NOMO-1 (cell line): ENCODE results near the gene AKAP5.
A peak's percentile ranks its signal among the peaks of the same experiment; 100 is the strongest.

Experiments
- DNase-seq, 2 experiments: peaks; one replicate each; lab custom pipeline; 2025; ENCODE audit not compliant: unreplicated experiment in 2 of 2; lab: John Stamatoyannopoulos, UW

AKAP5 gene

DNA sequence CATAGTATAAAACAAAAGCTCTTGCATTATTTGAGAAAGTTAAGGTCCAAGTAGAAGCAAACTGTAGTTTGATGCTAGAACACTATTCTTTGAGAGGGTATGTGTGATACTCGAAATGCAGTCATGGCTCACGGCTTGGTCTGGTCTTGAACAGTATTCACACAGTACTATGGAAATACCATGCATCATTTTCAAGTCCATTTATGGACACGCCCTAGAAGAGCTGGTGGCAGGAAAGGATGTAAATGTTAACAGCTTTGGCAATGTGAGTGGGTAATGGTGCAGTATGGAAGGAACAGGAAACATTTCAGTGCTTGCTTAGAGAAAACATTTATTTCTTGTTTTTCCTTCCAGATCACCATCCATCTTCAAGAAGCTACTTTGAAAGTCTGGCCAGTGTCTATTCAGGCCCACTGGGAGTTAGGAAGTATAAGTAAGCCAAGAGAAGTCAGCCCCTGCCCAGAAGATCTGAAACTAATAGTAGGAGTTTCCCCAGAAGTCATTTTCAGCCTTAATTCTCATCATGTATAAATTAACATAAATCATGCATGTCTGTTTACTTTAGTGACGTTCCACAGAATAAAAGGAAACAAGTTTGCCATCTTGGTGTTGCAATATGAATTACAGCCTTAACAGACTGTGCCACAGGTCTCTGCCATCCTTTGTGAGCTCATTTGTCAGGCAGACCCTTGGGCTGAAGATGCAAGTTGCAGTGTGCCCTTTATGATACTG, 5.7 kb upstream of the AKAP5 start:
- DNase-seq: no peak

DNA sequence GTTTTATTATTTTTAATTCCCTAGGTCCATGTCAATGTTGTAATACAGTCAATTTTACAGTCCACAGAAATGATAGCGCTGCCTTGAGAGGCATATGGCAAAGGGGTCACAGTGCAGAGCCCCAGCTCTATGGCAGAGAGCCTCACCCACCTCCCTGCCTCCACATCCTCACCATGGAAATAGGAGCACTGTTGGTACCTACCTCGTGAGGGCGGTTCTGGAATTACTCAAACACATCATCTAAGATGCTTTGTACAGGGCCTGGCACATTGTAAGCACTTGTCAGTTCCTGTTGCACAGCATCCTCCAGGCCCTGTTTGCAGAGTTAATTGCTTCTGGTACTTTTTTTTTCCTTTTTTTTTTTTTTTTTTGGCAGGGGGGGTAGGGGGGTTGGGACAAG, 4.1 kb upstream of the AKAP5 start:
- DNase-seq: no peak

DNA sequence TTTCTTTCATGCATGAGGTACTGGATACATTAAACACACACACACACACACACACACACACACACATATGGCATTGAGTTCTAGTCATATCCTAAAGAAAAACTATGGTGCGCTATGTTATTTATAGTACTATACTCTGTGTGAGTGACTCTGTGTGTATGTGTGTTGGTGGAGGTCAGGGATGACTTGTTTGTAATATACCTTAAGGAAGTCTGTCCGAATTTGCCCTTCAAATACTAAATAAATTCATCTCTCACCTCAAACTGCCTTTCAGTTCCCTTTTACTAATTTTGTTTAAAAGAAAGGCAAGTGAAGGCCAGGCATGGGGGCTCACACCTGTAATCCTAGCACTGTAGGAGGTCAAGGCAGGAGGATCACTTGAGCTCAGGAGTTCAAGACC, 2.1 kb upstream of the AKAP5 start:
- no peak for DNase-seq

DNA sequence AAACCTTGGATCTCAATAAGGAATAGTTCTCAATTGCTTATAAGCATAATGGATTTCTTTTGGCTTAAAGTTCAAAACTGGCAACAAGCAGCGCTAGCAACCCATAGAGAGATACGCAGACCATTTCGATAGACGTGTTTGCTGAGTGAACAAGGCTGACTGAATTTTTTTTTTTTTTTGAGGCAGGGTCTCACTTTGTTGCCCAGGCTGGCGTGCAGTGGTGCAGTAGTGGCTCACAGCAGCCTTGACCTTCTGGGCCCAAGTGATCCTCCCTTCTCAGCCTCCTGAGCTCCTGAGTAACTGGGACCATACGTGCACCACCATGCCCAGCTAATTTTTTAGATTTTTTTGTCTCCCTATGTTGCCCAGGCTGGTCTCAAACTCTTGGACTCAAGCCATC, 1.4 kb upstream of the AKAP5 start:
- DNase-seq: no peak

DNA sequence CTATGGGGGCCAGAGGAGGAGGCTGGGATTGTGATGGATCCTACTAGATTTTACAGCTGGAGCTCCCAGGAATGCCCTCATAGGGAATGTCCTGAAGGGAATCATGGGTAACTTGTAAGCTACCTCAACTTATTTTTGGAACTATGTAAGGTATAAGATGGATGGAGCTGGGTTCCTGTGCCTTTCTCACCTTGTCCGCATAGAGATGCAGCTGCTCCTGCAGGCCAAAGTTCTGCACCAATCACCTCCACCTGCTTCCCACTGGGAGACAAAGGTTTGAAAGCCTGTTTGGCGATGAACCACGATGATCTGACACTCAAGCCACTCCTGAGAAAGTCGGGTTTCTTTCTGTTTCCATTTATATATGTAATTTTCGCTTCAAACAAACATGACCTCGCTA, 648 bp upstream of the AKAP5 start:
- DNase-seq: no peak

DNA sequence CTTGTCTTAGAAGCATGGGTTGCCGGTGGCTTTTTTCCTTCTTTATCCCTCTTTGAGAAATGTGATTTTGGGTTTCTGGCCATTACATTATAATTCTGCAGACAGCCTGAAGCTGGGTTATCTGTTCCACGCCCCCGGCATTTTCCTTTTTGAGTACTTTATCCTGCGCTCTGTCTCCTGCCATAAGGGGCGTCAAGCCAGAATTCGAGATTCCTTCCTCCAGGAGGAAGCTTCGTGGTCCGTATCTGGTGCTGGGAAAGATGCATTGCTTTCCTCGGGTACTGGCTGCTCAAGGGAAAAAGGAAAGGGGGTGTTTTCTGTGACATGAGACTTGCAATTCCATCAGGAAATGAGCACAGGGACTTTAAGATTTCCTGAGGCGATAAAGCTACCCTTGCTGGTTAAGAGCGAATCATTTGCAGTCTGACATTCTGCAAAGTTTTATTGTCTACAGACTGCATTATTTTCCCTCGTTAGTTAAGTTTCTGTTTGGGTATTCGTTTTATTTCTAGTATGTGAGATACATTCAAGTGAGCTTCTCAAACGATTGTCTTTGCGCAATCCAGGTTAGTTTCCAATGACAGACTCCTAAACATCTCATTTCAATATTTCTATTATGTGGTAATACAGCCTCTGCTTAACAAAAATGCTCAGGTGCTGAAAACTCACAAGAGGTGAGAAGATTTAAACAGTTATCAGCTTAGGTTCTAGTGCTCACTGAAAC, 694 bp downstream of the AKAP5 start:
- DNase-seq: no peak

DNA sequence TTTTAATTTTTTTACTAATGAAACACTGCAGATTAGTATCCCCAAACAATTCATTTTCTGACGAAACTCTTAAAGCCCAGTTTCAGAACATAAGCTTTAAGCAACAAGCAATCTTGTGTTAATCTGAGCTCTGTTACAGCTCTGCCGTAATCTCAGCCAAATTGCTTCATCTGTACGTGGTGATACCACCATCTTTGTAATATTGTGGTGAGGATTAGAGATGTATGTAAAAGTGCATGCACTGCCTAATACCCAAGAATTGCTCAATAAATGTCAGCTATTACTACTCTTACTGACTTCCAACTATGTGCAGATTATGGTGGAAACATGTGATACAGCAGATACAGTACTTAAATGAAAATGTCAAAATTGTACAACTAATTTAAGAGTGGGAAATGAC, 1.8 kb downstream of the AKAP5 start:
- peak in 1 of 2 experiments; percentile 16 for DNase-seq

DNA sequence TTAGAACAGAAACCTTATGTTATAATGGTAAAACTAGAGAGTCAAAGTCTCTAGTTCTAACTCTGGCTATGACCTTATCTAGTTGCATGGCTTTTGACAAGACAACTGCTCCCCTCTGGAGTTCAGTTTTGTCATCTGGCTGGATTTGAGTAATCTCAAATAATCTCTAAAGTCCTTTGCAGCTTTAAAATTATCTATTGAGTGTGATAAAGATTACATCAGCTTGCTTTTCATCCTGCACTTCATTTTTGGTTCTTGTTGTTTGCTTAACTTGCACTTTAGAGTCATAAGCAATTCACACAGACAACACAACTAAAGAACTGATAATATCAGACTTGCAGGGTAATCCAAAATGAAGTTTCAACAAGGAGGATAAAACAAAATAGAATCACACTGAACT, 2.3 kb downstream of the AKAP5 start:
- no peak for DNase-seq

DNA sequence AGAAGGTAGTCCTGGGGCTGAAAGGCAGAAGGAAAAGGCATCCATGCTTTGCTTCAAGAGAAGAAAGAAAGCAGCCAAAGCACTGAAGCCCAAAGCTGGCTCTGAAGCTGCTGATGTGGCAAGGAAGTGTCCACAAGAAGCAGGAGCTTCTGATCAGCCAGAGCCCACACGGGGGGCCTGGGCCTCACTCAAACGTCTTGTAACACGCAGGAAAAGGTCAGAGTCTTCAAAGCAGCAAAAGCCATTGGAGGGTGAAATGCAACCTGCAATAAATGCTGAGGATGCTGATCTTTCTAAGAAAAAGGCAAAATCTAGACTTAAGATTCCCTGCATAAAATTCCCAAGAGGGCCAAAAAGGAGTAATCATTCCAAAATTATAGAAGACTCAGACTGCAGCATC, 3.2 kb downstream of the AKAP5 start:
- DNase-seq: no peak

DNA sequence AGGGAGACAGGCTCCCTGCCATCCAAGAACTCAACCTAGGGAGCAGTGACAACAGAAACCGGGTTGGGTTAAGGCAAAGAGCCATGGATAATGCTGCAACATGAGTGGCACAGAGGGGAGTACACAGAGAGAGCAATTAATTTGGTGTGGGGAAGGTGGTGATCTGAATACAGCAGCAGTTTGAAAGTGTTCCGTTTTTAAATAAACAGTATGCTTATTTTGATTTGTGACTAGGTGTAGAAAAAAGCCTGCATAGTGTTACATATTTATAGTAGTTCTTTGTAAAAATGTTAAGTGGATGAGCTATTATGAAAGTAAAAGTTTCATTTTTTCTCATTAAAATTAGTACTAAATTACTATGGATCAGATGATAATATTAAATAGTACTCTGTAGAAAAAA, 8.7 kb downstream of the AKAP5 start:
- DNase-seq: no peak

DNA sequence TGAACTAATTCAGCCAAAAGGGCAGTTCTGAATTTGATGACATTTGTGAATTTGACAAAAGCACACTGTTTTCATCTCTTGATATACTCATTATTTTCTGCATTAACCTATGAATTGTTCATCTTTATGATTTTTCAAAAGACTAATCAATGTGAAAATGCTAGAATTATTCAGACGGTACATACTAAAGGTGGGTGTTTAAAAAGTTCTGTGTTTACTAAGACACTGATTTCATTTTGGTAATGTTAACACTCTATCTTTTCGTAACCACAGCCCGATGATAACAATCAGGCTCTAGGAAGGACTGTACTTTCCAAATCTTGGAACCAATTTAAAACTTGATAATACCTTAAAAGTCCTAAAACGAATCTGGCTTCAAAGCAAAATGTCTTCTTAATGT, 9.4 kb downstream of the AKAP5 start:
- no peak for DNase-seq

DNA sequence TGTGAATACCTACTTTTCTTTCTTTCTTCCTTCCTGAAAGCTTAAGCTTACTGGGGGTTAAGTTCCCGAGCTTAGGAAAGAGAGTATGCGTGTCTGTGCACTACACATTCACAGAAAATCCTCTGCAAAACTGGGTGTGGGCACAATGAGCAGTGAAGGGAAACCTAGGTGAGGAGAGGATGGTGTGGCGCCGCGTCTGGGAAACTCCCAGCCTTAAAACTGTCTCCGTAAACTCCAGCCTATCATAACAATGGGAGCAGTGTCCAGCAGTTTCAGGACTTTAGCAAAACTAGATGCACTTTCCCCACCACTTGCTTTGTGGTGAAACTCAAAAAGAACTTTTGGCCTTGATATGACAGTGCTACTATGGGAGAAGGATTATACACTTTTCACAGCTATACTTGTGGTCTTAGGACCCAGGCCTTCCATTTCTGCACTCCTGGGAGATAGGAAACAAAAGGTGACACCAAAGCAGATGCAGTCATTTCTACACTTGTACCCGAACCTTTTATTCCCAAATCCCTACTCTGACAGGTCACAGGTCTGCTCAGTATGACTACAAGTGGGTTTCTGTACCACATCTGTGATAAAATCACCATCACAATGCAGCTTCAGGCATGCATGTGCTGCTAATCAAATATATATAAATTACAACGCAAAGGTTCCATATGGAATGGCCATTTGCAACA, 10.4 kb downstream of the AKAP5 start:
- DNase-seq: no peak

DNA sequence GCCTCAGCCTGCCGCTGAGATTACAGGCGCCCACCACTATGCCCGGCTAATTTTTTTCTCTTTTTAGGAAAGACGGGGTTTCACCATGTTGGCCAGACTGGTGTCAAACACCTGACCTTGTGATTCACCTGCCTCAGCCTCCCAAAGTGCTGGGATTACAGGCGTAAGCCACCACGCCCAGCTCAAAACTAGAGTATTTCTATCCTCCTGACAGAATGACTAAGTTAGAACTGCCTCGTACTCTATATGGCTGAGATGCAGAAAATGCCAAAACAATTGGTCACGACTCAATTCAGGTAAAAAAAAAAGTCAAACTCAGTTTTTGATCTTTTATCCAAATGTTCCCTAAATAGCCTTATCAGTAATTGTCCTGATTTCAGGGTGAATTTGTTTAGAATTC, 11.1 kb downstream of the AKAP5 start:
- DNase-seq: no peak

DNA sequence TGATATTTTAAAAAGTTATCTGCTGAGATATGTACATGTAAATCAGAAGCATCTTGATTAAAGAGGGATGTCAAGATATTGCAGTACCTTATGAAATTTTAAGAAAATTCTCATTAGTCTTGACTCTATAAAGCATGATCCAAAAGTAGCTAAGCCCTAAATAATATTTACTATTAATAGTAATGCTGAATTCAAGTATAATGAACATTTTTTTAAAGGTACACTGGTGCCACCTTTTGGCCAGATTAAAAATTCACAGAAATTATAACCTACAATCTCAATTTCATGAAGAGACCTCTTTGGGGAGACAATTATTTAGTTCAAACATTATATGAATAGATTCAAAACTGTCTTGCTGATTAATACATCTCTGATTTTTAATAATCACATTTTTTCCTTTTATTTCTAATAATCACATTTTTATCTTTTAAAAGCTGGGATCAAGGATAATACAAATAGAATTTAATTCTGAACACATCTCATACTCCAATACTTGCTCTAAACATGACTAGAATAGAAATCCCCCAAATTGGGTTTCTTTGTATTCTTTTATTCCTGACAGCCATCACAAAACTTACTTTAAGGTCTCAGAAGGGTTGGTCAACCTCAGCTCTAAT, 13.4 kb downstream of the AKAP5 start:
- peak in 1 of 2 experiments; percentile 14 for DNase-seq

DNA sequence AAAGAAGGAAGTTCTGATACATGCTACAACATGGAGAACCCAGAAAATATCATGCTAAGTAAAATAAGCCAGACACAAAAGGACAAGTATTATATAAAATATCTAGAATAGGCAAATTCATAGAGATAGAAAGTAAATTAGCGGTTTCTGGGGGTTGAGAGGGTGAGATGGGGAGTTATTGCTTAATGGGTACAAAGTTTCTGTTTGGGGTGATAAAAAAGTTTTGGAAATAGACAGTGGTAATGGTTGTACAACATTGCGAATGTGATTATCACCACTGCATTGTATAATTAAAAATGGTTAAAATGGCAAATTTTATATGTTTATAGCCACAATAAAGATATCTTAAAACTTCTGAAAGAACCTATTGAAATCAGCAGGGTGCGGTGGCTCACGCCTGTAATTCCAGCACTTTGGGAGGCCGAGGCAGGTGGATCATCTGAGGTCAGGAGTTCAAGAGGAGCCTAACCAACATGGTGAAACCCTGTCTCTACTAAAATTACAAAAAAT, 23.3 kb downstream of the AKAP5 start:
- no peak for DNase-seq

DNA sequence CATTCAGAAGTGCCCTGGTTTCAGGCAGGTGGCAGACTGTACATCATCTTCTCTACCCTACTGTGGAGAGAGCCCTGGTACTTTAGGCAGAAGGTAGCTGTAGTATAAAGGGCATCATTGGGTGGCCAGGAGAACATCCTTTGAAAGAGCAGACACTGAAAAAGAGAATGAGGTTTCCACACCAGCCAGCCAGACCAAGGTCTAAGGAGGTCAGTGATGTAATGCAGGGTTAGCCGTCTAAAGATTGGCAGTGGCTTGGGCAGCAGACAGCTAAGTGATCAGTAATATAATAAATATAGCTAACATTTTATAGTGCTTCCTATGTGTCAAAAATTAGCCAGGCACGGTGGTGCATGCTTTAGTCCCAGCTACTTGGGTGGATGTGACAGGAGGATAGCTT, 26.3 kb downstream of the AKAP5 start:
- no peak for DNase-seq

DNA sequence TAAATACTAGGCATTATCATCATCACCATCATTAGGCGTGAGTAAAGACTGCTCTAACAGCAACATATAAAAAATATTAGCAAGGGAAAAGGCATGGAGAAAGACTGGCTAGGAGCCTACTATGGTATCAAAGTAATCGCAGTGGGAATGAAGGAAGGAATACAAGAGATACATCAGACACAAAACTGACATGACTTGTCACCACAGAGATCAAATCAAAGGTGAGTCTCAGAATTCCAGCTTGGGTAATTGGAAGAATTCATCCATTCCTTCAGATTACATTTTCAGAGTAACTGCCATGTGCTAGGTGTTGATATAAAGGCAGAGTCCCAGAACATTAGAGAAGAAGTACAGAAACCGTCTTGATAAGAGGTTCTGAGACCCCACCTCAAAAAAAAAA, 28.2 kb downstream of the AKAP5 start:
- DNase-seq: no peak

DNA sequence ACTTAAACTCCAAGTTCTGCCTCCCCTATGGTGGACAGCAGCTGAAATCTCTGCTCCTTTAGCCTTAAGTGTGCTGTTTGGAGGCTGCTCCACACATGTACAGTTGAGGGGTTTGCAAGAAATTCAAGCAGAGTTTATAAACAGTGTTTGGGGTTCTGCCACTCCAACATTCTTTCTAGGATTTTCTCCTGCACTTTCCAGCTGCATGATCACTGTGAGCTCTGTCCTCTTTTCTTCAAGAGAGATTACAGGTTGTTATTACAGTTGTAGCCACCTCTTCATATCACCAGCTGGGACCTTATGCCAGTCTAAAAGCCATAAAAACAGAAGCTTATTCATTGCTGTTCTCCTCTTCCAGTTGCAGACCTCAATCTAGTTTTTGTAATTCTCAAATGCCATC, 30.0 kb downstream of the AKAP5 start:
- no peak for DNase-seq

DNA sequence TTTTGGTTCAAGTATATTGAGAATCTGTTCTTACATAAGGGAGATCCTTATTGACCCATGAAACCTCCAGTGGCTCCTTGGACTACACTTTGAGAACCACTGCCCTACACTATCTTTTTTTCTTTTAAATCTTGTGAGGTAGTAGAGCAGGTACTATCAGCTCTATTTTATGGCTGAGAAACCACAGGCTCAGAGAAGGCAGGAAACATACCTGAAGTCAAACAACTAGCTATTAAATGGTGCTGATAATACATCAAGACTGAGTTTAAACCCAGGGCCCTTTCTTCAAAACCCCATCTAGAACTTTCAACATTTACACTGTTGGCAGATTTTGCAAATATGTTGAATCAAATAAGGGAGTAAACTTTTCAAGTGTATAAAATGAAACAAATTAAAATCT, 31.5 kb downstream of the AKAP5 start:
- no peak for DNase-seq

DNA sequence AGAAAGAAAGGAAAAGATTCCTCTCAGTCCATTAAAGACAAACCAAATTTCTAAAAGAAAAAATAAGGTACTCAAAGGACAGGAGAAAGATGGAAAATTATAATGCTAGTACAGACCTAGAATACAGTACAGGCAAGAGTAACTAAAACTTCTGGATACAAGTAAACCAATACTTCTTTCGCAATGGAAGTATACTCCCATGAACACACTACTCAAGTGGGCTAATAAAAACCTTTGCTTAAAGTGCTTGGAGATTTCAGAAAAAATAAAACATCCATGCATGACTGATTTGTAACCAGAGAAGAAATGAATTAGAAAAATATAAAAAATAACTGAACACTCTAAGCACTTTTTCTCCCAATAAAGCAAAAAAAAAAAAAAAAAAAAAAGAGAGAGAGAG, 34.8 kb downstream of the AKAP5 start:
- DNase-seq: no peak

DNA sequence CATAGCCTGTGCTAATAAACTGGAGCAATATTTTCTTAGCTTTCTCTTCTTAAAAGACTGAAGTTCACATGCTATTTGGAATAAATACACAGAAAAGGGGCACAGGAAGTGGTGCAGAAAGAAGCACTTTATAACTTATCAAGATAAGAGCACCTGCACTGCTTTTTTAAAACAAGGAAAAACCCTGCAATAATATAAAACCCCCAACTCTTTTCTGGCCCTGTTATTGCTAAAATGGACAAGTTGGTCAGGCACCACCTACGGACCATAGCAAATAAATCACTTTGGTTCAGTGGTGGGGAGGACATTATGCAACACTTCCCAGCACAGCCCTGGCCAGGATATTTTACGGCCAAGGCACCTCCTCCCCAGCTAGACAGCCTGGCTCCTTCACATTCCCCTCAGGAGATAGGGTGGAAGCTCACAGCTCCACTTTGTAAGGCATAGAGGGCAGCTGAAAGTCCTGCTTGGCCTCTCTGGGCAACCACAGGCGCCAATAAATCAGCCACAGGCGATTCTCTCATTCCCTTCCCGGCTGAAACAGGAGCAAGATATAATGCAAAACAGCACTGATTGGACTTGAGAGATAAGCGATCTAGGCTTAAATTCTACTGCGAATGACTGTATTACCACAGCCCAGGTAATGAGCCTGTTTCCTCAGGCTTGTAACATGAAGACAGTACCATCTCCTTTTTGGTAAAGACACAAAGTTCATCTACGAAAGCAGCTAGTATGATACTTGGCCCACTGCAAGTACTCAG, 36.3 kb downstream of the AKAP5 start:
- peak in 1 of 2 experiments; percentile 20 for DNase-seq
